Measurements from ENCODE around the gene ALDH1L2.

GRCh38 chr12:105072888-105073488 is 11.3 kb downstream of the ALDH1L2 start:
- TF ChIP-seq HOXC10 (CRISPR knock-in tag; IDR thresholded peaks at IDR 0.05): no peak
- TF ChIP-seq CTCF (tag by site-specific recombination; IDR thresholded peaks at IDR 0.05): no peak
- no peak for TF ChIP-seq ZNF660 (tag by site-specific recombination; IDR thresholded peaks at IDR 0.05)
- TF ChIP-seq PBX3 (CRISPR knock-in tag; IDR thresholded peaks at IDR 0.05): no peak
- no peak for TF ChIP-seq MZF1 (tag by site-specific recombination; IDR thresholded peaks at IDR 0.05; ENCODE audit: borderline replicate concordance)
- TF ChIP-seq ZNF529 (tag by site-specific recombination; IDR thresholded peaks at IDR 0.05; ENCODE audit: insufficient replicate concordance): no peak
- TF ChIP-seq ZNF433 (tag by site-specific recombination; IDR thresholded peaks at IDR 0.05; ENCODE audit: low read depth): no peak
- no peak for TF ChIP-seq ZNF311 (tag by site-specific recombination; IDR thresholded peaks at IDR 0.05; ENCODE audit: borderline replicate concordance)
- no peak for TF ChIP-seq ZNF548 (tag by site-specific recombination; IDR thresholded peaks at IDR 0.05)
- no peak for TF ChIP-seq REST (tag by site-specific recombination; IDR thresholded peaks at IDR 0.05)
- no peak for TF ChIP-seq RBAK (tag by site-specific recombination; IDR thresholded peaks at IDR 0.05)

All from HEK293 (cell line).